ENCODE measurements around the gene EIF1AD. TPM values are rescaled to one million over a fixed set of nuclear protein-coding genes. Genes with fewer than 3 reads are reported as not detected.

Gene EIF1AD
- total RNA-seq, result 20.8 and 29.0 TPM in 2 replicates

DNA sequence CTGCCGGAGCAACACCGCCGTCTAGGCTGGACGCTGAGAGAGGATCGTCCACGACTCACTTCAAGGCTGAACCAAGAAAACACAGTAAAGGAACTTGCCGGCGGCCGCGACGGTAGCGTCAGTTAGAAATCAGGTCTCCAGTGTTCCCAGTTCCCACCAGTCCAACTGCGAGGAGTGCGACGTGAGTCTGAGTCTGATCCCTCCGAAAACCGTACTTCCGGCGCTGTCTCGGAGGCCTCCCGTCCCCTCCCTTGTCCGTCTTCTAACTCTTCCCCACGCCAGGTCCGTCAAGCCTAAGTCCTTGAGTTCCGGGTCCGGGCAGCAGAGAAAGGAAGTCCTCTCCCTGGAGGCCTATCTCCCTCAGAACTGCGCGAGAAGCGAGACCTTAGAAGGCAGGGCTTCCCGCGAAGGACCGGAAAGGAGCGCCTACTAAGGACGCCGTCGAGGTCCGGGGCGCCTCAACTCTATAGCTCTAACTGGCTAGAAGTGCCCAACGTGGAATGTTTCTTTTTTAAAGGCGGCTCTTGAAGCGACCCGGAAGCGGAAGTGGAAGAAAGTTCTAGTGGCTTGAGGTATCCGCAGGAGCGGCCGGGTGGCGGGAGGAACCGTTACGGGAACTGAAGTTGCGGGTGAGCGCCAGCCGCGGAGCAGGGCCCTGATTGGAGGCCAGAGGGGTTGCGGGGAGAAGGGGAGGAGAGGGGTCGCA, at the start of gene EIF1AD, which contains the start of gene BANF1:
EIF1AD (minus strand) TSS at position 216 of the 706 bp plus-strand sequence. CDS start 1,768 bp downstream, outside the sequence.
BANF1 (plus strand) TSS at position 562 of the 706 bp plus-strand sequence. CDS start 748 bp downstream, outside the sequence.

DNA sequence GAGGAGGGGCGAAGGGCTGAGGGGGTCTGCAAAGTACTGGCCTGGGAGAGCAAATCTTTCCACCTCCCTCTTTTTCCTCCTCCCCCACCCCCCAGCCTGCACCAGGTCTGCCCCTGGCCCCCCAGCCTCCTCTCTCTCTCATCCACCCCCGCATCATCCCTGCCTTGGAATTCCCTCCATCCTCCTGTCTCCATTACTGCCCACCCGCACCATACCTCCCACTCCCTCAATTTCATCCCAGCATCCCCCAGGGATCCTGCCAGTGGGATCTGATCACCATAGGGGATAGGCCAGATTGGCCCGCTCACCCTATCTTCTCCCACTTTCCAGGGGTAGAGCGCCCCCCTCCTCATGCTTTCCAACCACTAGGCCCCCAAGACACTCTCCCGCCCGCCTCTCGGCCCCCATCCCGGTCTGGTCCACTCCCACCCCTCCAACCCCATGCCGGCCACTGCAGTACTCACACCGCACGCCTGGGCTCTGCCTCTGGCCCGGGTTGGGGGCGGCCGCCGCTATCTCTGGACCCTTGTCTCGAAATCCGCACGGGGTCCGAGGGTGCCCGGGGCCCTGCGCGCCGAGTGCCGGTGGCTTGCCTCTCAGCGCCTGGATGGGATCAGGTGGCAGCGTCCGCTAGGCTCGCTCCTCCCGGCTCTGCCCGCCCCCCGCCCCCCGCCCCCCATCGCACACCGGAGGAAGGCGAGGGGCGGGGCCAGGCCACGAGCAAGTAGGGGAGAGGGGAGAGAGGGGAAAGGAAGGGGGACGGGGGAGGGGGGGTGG, 46.8 kb upstream of the EIF1AD start, which contains the start of gene GAL3ST3:
GAL3ST3 (minus strand) TSS at position 615 of the 777 bp plus-strand sequence. CDS start 3,746 bp downstream, outside the sequence.

GRCh38 chr11:66026017-66026529, 24.1 kb upstream of the EIF1AD start, which contains the start of gene CATSPER1:
Gene CATSPER1 (minus strand): TSS chr11:66026479. CDS start chr11:66026379, 100 bp downstream.

DNA sequence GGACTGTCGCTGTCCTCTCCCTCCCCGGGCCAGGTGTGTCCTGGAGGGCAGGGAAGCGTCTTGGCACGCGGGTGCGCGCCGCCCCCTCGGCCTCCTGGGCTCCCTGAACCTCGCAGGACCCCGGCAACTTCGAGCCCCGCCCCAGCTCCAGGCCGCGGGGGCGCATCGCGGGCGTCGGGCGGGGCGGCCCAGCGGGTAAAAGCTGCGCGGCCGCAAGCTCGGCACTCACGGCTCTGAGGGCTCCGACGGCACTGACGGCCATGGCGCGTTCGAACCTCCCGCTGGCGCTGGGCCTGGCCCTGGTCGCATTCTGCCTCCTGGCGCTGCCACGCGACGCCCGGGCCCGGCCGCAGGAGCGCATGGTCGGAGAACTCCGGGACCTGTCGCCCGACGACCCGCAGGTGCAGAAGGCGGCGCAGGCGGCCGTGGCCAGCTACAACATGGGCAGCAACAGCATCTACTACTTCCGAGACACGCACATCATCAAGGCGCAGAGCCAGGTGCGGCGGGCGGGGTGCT, 9.9 kb upstream of the EIF1AD start, which contains the start of gene CST6:
CST6 (plus strand) TSS at position 224 of the 519 bp plus-strand sequence; CDS start at position 261, 37 bp downstream.

DNA sequence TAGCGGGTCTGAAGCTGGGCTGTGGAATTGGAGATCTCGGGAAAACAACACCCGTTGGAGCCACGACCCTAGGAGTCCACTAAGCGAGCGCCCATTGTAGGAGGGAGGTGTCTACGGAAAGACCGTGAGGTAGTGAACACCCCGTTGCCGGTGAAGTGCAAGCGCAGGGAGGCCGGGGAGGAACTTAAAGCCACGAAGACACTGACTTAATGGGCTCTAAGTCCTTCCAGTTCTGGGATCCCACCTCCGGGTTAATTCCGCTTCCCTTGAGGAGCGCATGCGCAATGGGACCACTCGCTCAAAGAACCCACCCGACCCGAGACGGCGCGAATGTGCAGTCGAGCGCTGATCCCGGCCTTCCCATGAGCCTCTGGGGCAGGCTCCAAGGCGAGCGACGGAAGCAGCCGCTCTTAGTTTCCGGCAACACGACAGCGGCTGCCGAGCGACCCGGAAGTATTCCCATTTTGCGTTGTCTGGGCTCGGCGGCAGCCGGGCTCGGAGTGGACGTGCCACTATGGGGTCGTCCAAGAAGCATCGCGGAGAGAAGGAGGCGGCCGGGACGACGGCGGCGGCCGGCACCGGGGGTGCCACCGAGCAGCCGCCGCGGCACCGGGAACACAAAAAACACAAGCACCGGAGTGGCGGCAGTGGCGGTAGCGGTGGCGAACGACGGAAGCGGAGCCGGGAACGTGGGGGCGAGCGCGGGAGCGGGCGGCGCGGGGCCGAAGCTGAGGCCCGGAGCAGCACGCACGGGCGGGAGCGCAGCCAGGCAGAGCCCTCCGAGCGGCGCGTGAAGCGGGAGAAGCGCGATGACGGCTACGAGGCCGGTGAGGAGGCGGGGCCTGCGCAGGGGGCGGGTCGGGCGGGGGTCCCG, 40.5 kb downstream of the EIF1AD start, which contains the start of gene SART1:
SART1 (plus strand) TSS at position 468 of the 874 bp plus-strand sequence; CDS start at position 515, 47 bp downstream.

Other genes with a start within 250 kb of the EIF1AD start
- gene AP5B1, start 221.2 kb downstream of the EIF1AD start, total RNA-seq, result 4.0 and 5.5 TPM in 2 replicates
- not detected in 2 replicates for gene OVOL1, start 215.1 kb downstream of the EIF1AD start, total RNA-seq
- gene SNX32, start 168.2 kb downstream of the EIF1AD start, total RNA-seq, result 0.65 and 1.3 TPM in 2 replicates
- gene CFL1, start 144.0 kb downstream of the EIF1AD start, total RNA-seq, result 767 and 912 TPM in 2 replicates
- 37.7 and 39.0 TPM in 2 replicates for gene MUS81, start 141.7 kb downstream of the EIF1AD start, total RNA-seq
- gene EFEMP2, start 129.4 kb downstream of the EIF1AD start, total RNA-seq, result 72.7 and 94.0 TPM in 2 replicates
- gene CTSW, start 122.3 kb downstream of the EIF1AD start, total RNA-seq, result not detected in 2 replicates
- 160 and 205 TPM in 2 replicates for gene FIBP, start 113.7 kb downstream of the EIF1AD start, total RNA-seq
- 32.4 and 49.1 TPM in 2 replicates for gene CCDC85B, start 111.5 kb downstream of the EIF1AD start, total RNA-seq
- 2.6 and 4.4 TPM in 2 replicates for gene FOSL1, start 101.8 kb downstream of the EIF1AD start, total RNA-seq
- gene C11orf68, start 83.1 kb downstream of the EIF1AD start, total RNA-seq, result 11.1 and 15.3 TPM in 2 replicates
- gene DRAP1, start 82.7 kb downstream of the EIF1AD start, total RNA-seq, result 245 and 284 TPM in 2 replicates
- not detected in 2 replicates for gene TSGA10IP, start 56.7 kb downstream of the EIF1AD start, total RNA-seq
- gene SART1, start 40.4 kb downstream of the EIF1AD start, total RNA-seq, result 60.3 and 78.4 TPM in 2 replicates
- gene BANF1, start 346 bp upstream of the EIF1AD start, total RNA-seq, result 9.7 and 19.1 TPM in 2 replicates
- gene CST6, start 9.9 kb upstream of the EIF1AD start, total RNA-seq, result 0.14 TPM in 1 of 2 replicates, not detected in the other
- 0.14 TPM in 1 of 2 replicates, not detected in the other for gene CATSPER1, start 24.3 kb upstream of the EIF1AD start, total RNA-seq
- under 0.01 and 0.14 TPM in 2 replicates for gene GAL3ST3, start 47.0 kb upstream of the EIF1AD start, total RNA-seq
- gene SF3B2, start 50.2 kb upstream of the EIF1AD start, total RNA-seq, result 81.8 and 115 TPM in 2 replicates
- 17.9 and 28.0 TPM in 2 replicates for gene PACS1, start 68.1 kb upstream of the EIF1AD start, total RNA-seq